H9 (cell line): ENCODE measurements around the gene ROCK2. TPM values are rescaled to one million over a fixed set of nuclear protein-coding genes. Genes with fewer than 3 reads are reported as not detected.

ENCODE experiments used
- DNase-seq: peaks from one replicate; pipeline ENCODE4 v3.0.0-alpha.2; 2017
- H2AFZ ChIP-seq: one replicate; pipeline ENCODE4 v1.6.1; 2013; ENCODE audit warnings: mild to moderate bottlenecking, low read length, control low read depth, moderate library complexity
- H2AK5ac ChIP-seq: 2 replicates; pipeline ENCODE4 v1.6.1; 2013; ENCODE audit warnings: low read length, control low read depth, mixed read lengths; ENCODE audit not compliant: insufficient read length
- H2BK120ac ChIP-seq: one replicate; pipeline ENCODE4 v1.6.1; 2013; ENCODE audit warnings: low read depth, mild to moderate bottlenecking, low read length, control low read depth, inconsistent platforms; ENCODE audit not compliant: poor library complexity, severe bottlenecking
- H2BK12ac ChIP-seq: 2 replicates; pipeline ENCODE4 v1.6.1; 2013; ENCODE audit warnings: low read length, control low read depth, mixed read lengths, low read depth; ENCODE audit not compliant: insufficient read length
- H2BK15ac ChIP-seq: 2 replicates; pipeline ENCODE4 v1.6.1; 2013; ENCODE audit warnings: low read depth, low read length, control low read depth
- H2BK20ac ChIP-seq: one replicate; pipeline ENCODE4 v1.6.1; 2013; ENCODE audit warnings: low read depth, mild to moderate bottlenecking, low read length, control low read depth, inconsistent platforms; ENCODE audit not compliant: poor library complexity, severe bottlenecking
- H2BK5ac ChIP-seq: 2 replicates; pipeline ENCODE4 v1.6.1; 2013; ENCODE audit warnings: low read length, control low read depth, mixed read lengths; ENCODE audit not compliant: insufficient read length
- H3K14ac ChIP-seq: 2 replicates; pipeline ENCODE4 v1.6.1; 2013; ENCODE audit warnings: low read length, control low read depth; ENCODE audit not compliant: insufficient read depth
- H3K18ac ChIP-seq: 2 replicates; pipeline ENCODE4 v1.6.1; 2013; ENCODE audit warnings: low read depth, mild to moderate bottlenecking, mixed read lengths, low read length, control low read depth; ENCODE audit not compliant: insufficient read length
- H3K23ac ChIP-seq: 2 replicates; pipeline ENCODE4 v1.6.1; 2013; ENCODE audit warnings: low read length, control low read depth, mixed read lengths, low read depth; ENCODE audit not compliant: insufficient read length
- H3K23me2 ChIP-seq: 2 replicates; pipeline ENCODE4 v1.6.1; 2013; ENCODE audit warnings: low read depth, mild to moderate bottlenecking, mixed read lengths, low read length, control low read depth; ENCODE audit not compliant: insufficient read length, poor library complexity, severe bottlenecking
- H3K27ac ChIP-seq: 2 replicates; pipeline ENCODE4 v1.5.1; 2013; ENCODE audit warnings: low read length, control low read depth, mixed read lengths, low read depth; ENCODE audit not compliant: insufficient read length
- H3K27me3 ChIP-seq: 2 replicates; pipeline ENCODE4 v1.6.1; 2013; ENCODE audit warnings: low read length, control low read depth, inconsistent platforms; ENCODE audit not compliant: insufficient read depth
- H3K4ac ChIP-seq: 2 replicates; pipeline ENCODE4 v1.6.1; 2013; ENCODE audit warnings: low read depth, mild to moderate bottlenecking, control low read depth, inconsistent platforms, low read length, moderate library complexity
- H3K4me1 ChIP-seq: 2 replicates; pipeline ENCODE4 v1.6.1; 2013; ENCODE audit warnings: low read length, control low read depth, inconsistent platforms; ENCODE audit not compliant: insufficient read depth
- H3K4me2 ChIP-seq: 2 replicates; pipeline ENCODE4 v1.6.1; 2013; ENCODE audit warnings: low read length, control low read depth, mixed read lengths; ENCODE audit not compliant: insufficient read length, insufficient read depth
- H3K56ac ChIP-seq: 2 replicates; pipeline ENCODE4 v1.6.1; 2013; ENCODE audit warnings: low read depth, mild to moderate bottlenecking, mixed read lengths, low read length, control low read depth; ENCODE audit not compliant: insufficient read length
- H3K79me1 ChIP-seq: 2 replicates; pipeline ENCODE4 v1.6.1; 2013; ENCODE audit warnings: low read depth, mild to moderate bottlenecking, moderate library complexity, low read length, control low read depth, inconsistent platforms; ENCODE audit not compliant: insufficient read depth, poor library complexity, severe bottlenecking
- H3K79me2 ChIP-seq: 2 replicates; pipeline ENCODE4 v1.6.1; 2013; ENCODE audit warnings: low read length, control low read depth, inconsistent platforms; ENCODE audit not compliant: insufficient read depth
- H3K9ac ChIP-seq: 2 replicates; pipeline ENCODE4 v1.6.1; 2013; ENCODE audit warnings: low read length, control low read depth, mixed read lengths; ENCODE audit not compliant: insufficient read length; ENCODE audit errors: extremely low read depth
- H3K9me3 ChIP-seq: one replicate; pipeline ENCODE4 v1.6.1; 2013; ENCODE audit warnings: low read depth, low read length, inconsistent platforms; ENCODE audit not compliant: control insufficient read depth
- H3T11ph ChIP-seq: one replicate; pipeline ENCODE4 v1.6.1; 2013; ENCODE audit warnings: mild to moderate bottlenecking, low read length, control low read depth, inconsistent platforms
- H4K20me1 ChIP-seq: one replicate; pipeline ENCODE4 v1.6.1; 2013; ENCODE audit not compliant: control insufficient read depth, insufficient read length, insufficient read depth
- H4K5ac ChIP-seq: 2 replicates; pipeline ENCODE4 v1.6.1; 2013; ENCODE audit warnings: low read depth, mild to moderate bottlenecking, mixed read lengths, low read length, control low read depth; ENCODE audit not compliant: insufficient read length
- H4K8ac ChIP-seq: replicated peaks from 2 replicates; pipeline ENCODE4 v1.6.1; 2013; ENCODE audit warnings: low read length, control low read depth, mixed read lengths, low read depth; ENCODE audit not compliant: insufficient read length
- H4K91ac ChIP-seq: 2 replicates; pipeline ENCODE4 v1.6.1; 2013; ENCODE audit warnings: low read depth, mild to moderate bottlenecking, moderate library complexity, mixed read lengths, low read length, control low read depth; ENCODE audit not compliant: insufficient read length
- H3K27ac Mint-ChIP-seq, 3 experiments: 2 replicates in 2 of 3; 3 replicates in 1 of 3; pipeline ENCODE4 v1.8.0; 2020 to 2021; ENCODE audit warnings: mixed read lengths in 3 of 3, mild to moderate bottlenecking in 1 of 3, moderate library complexity in 1 of 3
- H3K27me3 Mint-ChIP-seq: 2 replicates; pipeline ENCODE4 v1.8.0; 2021; ENCODE audit warnings: low read depth, mild to moderate bottlenecking, moderate library complexity, mixed read lengths
- H3K36me3 Mint-ChIP-seq, 3 experiments: 2 replicates in 2 of 3; 3 replicates in 1 of 3; pipeline ENCODE4 v1.8.0; 2020 to 2021; ENCODE audit warnings: low read depth in 3 of 3, mixed read lengths in 3 of 3; ENCODE audit not compliant: insufficient read depth in 1 of 3
- H3K4me1 Mint-ChIP-seq, 2 experiments: 2 replicates each; pipeline ENCODE4 v1.8.0; 2020; ENCODE audit warnings: mixed read lengths in 2 of 2
- H3K4me3 Mint-ChIP-seq, 2 experiments: 2 replicates in 1 of 2; 3 replicates in 1 of 2; pipeline ENCODE4 v1.8.0; 2020 to 2021; ENCODE audit warnings: mild to moderate bottlenecking in 2 of 2, mixed read lengths in 2 of 2, moderate library complexity in 1 of 2
- H3K9me3 Mint-ChIP-seq, 2 experiments: 2 replicates in 1 of 2; 3 replicates in 1 of 2; pipeline ENCODE4 v1.8.0; 2020; ENCODE audit warnings: mild to moderate bottlenecking in 2 of 2, mixed read lengths in 2 of 2, moderate library complexity in 1 of 2
- CTCF ChIP-seq: fragments of 200-600 bp; sonication (generic); conservative IDR thresholded peaks from 3 replicates; pipeline ENCODE4 v1.8.0; 2021; ENCODE audit warnings: antibody characterized with exemption, mild to moderate bottlenecking
- WGBS: extraction: QIAGEN DNeasy Blood & Tissue Kit; methylation state at CpG from one replicate; pipeline ENCODE4 v1.1.7; 2013; ENCODE audit warnings: missing lambda C conversion rate, low lambda C conversion rate, mixed read lengths; ENCODE audit not compliant: insufficient read length; ENCODE audit errors: extremely low coverage; 5-methylcytosine and 5-hydroxymethylcytosine counted together
- total RNA-seq: library from RNA; stranded (reverse); gene quantifications from 2 replicates; pipeline ENCODE4 v1.2.1, GENCODE V29; 2021

The ROCK2 gene
- total RNA-seq, 1 experiment from 2014 or later: 33.2 TPM

GRCh38 chr2:11370377-11371091, 26.1 kb upstream of the ROCK2 start:
- Histone ChIP-seq H2AFZ (no peak overlapping the region), H3K23ac (no peak overlapping the region), H3K9ac (no peak overlapping the region), H3K9me3 (no peaks in the 10 kb centered on the region), H3K4me1 (peaks cover 4% of the 10 kb centered on the region; the same call in 1 of the 2 replicates), H4K8ac (no peak overlapping the region), H4K5ac (no peak overlapping the region), H2BK120ac (no peak overlapping the region), H4K91ac (no peak overlapping the region), H2BK15ac (no peak overlapping the region), H3K14ac (no peak overlapping the region), H3K56ac (no peak overlapping the region), H3K23me2 (no peaks in the 10 kb centered on the region), H2BK5ac (no peak overlapping the region), H3K27me3 (no peaks in the 10 kb centered on the region), H2AK5ac (no peak overlapping the region), H3K4me2 (no peak overlapping the region), H3K79me1 (no peaks in the 10 kb centered on the region), H3K27ac (no peak overlapping the region), H3K79me2 (no peaks in the 10 kb centered on the region), H2BK20ac (no peak overlapping the region), H2BK12ac (no peak overlapping the region), H4K20me1 (no peaks in the 10 kb centered on the region), H3K18ac (no peak overlapping the region), H3T11ph (no peak overlapping the region), H3K4ac (no peak overlapping the region)
- WGBS: no CpG with 5 or more reads among the region's 10 CpGs
- Mint-ChIP-seq H3K9me3 (no peaks in the 10 kb centered on the region), H3K4me1 (peaks cover 15 to 23% of the 10 kb centered on the region in 2 experiments), H3K36me3 (no peaks in the 10 kb centered on the region), H3K27me3 (peaks cover 2% of the 10 kb centered on the region; the same call in 1 of the 2 replicates), H3K27ac (no peak overlapping the region; a peak in 1 of 7 replicates), H3K4me3 (no peak overlapping the region)
- no peak for DNase-seq
- TF ChIP-seq CTCF: no peak
